IPS DF 6.9 (cell line): Measurements from ENCODE around the gene ATP11A.

ENCODE experiments used
- DNase-seq: peaks from one replicate; pipeline ENCODE4 v3.0.0-alpha.2; 2013; ENCODE audit warnings: low read depth, low spot score
- H3K27ac ChIP-seq: one replicate; pipeline ENCODE4 v1.5.1; 2013; ENCODE audit warnings: low read length, control low read depth
- H3K27me3 ChIP-seq: 2 replicates; pipeline ENCODE4 v1.6.1; 2013; ENCODE audit warnings: mild to moderate bottlenecking, low read length; ENCODE audit not compliant: control insufficient read depth, insufficient read depth
- H3K36me3 ChIP-seq: 2 replicates; pipeline ENCODE4 v1.6.1; 2013; ENCODE audit warnings: low read length; ENCODE audit not compliant: control insufficient read depth, insufficient read depth
- H3K4me1 ChIP-seq: 2 replicates; pipeline ENCODE4 v1.6.1; 2013; ENCODE audit warnings: low read length; ENCODE audit not compliant: control insufficient read depth, insufficient read depth
- H3K4me3 ChIP-seq: 2 replicates; pipeline ENCODE4 v1.5.1; 2013; ENCODE audit warnings: mild to moderate bottlenecking, low read length
- H3K9me3 ChIP-seq: 2 replicates; pipeline ENCODE4 v1.6.1; 2013; ENCODE audit warnings: low read length, inconsistent platforms; ENCODE audit not compliant: control insufficient read depth, insufficient read depth
- WGBS: extraction: QIAGEN DNeasy Blood & Tissue Kit; methylation state at CpG from one replicate; pipeline ENCODE4 v1.1.7; 2013; ENCODE audit warnings: mixed read lengths, missing lambda C conversion rate; ENCODE audit not compliant: insufficient read length, insufficient coverage; 5-methylcytosine and 5-hydroxymethylcytosine counted together

The ATP11A gene

GRCh38 chr13:112907871-112908331 is 218.1 kb downstream of the ATP11A start:
- WGBS: no CpG with 5 or more reads among the region's 6 CpGs
- no peaks in the 10 kb centered on the region for H3K27me3 ChIP-seq
- no peak overlapping the region for H3K27ac ChIP-seq
- no peaks in the 10 kb centered on the region for H3K9me3 ChIP-seq
- DNase-seq: no peak
- H3K4me3 ChIP-seq: no peak overlapping the region
- peaks cover 3% of the 10 kb centered on the region for H3K4me1 ChIP-seq
- H3K36me3 ChIP-seq: peaks cover 6% of the 10 kb centered on the region

GRCh38 chr13:112908342-112908741 is 218.5 kb downstream of the ATP11A start:
- H3K27ac ChIP-seq: no peak overlapping the region
- no CpG with 5 or more reads among the region's 5 CpGs for WGBS

DNA sequence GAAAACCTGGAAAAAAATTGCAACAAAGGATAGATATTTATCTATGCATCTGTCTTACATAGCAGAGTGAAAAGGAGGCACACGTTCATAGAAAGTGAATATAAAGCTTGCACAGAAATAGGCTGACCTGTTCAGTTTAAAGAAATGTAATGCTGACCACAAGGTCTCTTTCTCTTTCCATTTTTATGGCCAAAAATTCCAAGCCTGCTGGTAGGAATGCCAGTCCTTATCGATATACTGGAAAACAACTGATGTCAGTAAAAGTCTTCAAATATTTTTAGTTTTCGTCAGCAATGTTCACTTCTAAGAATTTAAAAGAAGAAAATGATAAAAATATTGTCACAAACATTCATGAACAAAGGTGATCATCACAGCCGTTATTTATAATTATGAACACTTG is 220.2 kb downstream of the ATP11A start:
- no peaks in the 10 kb centered on the region for H3K9me3 ChIP-seq
- no CpG with 5 or more reads among the region's 4 CpGs for WGBS

More at GRCh38 chr13:112908342-112908741, 218.5 kb downstream of the ATP11A start:
- no peak for DNase-seq
- no peaks in the 10 kb centered on the region for H3K9me3 ChIP-seq
- peaks cover 6% of the 10 kb centered on the region for H3K36me3 ChIP-seq
- H3K27me3 ChIP-seq: no peaks in the 10 kb centered on the region
- H3K4me3 ChIP-seq: no peak overlapping the region
- peaks cover 3% of the 10 kb centered on the region for H3K4me1 ChIP-seq

DNA sequence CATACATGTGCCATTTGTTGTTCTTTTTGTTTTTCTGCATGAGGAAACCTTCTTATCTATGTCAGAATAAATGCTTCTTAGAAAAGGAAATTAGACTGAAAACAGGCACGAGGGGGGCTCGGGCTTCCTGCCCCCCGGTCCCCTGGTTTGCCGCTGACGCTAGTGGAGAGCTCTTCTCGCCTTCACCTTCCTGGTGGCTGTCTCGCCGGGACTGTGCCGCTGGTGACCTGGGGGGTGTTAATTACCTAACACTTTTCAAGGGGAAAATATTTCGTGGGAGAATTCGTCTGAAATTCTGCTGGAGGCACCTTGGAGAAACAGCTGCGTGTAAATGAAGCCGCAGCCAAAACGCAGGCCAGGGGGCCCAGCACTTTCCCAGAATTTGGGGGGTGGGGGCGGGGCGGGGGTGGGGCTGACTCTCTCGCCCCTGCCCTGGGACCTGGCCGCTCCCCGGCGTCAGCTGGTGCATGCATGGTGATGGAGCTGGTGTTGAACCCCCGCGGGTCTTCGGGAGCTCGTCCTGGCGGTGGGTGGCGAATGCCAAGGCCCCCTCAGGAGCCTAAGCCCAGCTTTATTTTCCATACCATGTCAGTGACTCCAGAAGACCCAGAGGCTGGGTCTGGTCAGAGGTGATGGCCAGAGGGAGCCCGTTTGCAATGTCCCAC is 220.9 kb downstream of the ATP11A start:
- Histone ChIP-seq H3K4me1 (peaks cover 3% of the 10 kb centered on the region), H3K4me3 (no peak overlapping the region), H3K27ac (no peak overlapping the region), H3K36me3 (no peaks in the 10 kb centered on the region; the same call in 1 of the 2 replicates), H3K27me3 (no peaks in the 10 kb centered on the region), H3K9me3 (no peaks in the 10 kb centered on the region)
- no CpG with 5 or more reads among the region's 27 CpGs for whole genome bisulfite sequencing
- no peak for DNase-seq

More for the DNA sequence above, 220.2 kb downstream of the ATP11A start:
- peaks cover 2% of the 10 kb centered on the region for H3K36me3 ChIP-seq
- no peak for DNase-seq
- no peaks in the 10 kb centered on the region for H3K27me3 ChIP-seq
- H3K27ac ChIP-seq: no peak overlapping the region
- peaks cover 3% of the 10 kb centered on the region for H3K4me1 ChIP-seq
- no peak overlapping the region for H3K4me3 ChIP-seq

- Histone ChIP-seq H3K27me3 (no peaks in the 10 kb centered on the region), H3K4me1 (peaks cover 2% of the 10 kb centered on the region), H3K36me3 (no peaks in the 10 kb centered on the region; the same call in 1 of the 2 replicates), H3K4me3 (no peak overlapping the region), H3K9me3 (no peaks in the 10 kb centered on the region), H3K27ac (no peak overlapping the region)
- no peak for DNase-seq
- WGBS: no CpG with 5 or more reads among the region's 24 CpGs
Measured at GRCh38 chr13:112911285-112911701, 221.5 kb downstream of the ATP11A start.

DNA sequence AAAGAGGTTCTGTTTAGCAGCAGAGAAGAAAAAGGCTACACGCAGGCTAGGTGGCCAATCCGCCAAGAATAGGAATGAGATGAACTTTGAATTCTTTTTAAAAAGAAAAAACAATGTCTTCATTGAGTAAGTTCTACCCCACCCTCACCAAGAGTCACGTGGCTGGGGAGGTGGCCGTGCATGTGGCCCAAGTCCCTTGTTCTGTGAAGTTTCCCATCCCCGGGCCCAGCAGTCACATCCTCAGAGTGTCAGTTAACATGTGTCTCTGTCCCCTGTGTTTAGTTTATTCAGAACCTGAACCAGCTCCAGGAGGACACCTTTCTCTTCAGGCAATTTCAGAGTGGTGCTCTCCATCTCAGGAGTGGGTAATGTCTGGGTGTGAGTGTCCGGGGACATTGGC is 222.0 kb downstream of the ATP11A start:
- WGBS: no CpG with 5 or more reads among the region's 6 CpGs
- Histone ChIP-seq H3K4me1 (no peaks in the 10 kb centered on the region), H3K27me3 (no peaks in the 10 kb centered on the region), H3K27ac (no peak overlapping the region), H3K36me3 (no peaks in the 10 kb centered on the region; the same call in 1 of the 2 replicates), H3K9me3 (no peaks in the 10 kb centered on the region), H3K4me3 (no peak overlapping the region)
- no peak for DNase-seq

DNA sequence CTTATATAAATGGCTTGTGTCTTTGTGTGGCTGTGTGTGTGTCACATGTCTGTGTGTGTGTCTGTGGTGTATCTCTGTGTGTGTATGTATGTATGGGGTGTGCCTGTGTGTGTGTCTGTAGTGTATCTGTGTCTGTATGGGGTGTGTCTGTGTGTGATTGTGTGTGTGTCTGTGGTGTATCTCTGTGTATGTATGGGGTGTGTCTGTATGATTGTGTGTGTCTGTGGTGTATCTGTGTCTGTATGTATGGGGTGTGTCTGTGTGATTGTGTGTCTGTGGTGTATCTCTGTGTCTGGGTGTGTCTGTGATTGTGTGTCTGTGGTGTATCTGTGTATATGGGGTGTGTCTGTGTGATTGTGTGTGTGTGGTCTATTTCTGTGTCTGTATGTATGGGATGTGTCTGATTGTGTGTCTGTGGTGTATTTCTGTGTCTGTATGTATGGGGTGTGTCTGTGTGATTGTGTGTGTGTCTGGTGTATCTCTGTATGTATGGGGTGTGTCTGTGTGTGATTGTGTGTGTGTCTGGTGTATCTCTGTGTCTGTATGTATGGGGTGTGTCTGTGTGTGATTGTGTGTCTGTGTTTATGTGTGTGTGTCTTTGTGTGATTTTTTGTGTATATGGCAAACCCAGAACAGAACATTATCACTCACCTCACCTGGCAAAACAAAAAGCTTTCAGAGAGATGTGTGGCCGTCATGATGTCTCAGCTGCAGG is 223.0 kb downstream of the ATP11A start:
- Histone ChIP-seq H3K36me3 (no peaks in the 10 kb centered on the region; the same call in 1 of the 2 replicates), H3K27me3 (no peaks in the 10 kb centered on the region), H3K9me3 (no peaks in the 10 kb centered on the region), H3K4me1 (no peaks in the 10 kb centered on the region; the same call in 1 of the 2 replicates), H3K4me3 (no peak overlapping the region), H3K27ac (no peak overlapping the region)
- no CpG with 5 or more reads among the region's 1 CpG for WGBS
- no peak for DNase-seq

- no CpG with 5 or more reads among the region's 14 CpGs for WGBS
- no peak for DNase-seq
- Histone ChIP-seq H3K27ac (no peak overlapping the region), H3K36me3 (no peaks in the 10 kb centered on the region; the same call in 1 of the 2 replicates), H3K4me3 (no peak overlapping the region), H3K27me3 (no peaks in the 10 kb centered on the region), H3K4me1 (no peaks in the 10 kb centered on the region; the same call in 1 of the 2 replicates), H3K9me3 (no peaks in the 10 kb centered on the region)
Measured at GRCh38 chr13:112916296-112916695, 226.5 kb downstream of the ATP11A start.

DNA sequence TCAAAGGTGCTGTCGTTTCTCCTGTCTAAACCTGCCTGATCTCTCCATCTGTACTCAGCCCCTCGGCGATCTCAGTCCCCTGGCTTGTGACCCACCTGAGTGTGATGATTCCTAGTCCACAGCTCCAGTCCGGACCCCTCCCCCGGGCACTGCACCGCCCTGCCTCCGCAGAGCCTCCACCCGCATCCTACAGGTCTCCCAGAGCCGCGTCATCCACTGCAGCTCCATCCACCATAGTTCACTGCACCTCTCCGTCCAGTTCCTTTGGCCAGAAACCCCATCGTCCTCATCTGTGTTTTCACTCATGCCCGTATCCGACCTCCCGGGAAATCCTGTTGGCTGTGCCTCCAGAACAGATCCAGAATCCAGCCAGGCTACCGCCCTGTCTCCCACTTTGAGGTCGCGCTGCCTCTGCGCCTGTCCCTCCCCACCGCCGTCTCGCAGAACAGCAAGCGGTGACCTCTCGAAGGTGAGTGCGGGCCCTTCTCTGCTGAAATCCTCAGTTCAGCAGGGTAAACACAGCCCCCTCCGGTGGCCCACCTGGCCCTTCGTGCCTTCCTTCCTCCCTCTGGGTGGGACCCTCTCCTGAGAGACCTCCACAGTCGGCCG is 227.3 kb downstream of the ATP11A start:
- H3K36me3 ChIP-seq: no peaks in the 10 kb centered on the region
- no peaks in the 10 kb centered on the region for H3K27me3 ChIP-seq
- no CpG with 5 or more reads among the region's 29 CpGs for WGBS
- H3K4me1 ChIP-seq: no peaks in the 10 kb centered on the region; the same call in 1 of the 2 replicates
- DNase-seq: no peak
- H3K27ac ChIP-seq: no peak overlapping the region
- no peaks in the 10 kb centered on the region for H3K9me3 ChIP-seq
- no peak overlapping the region for H3K4me3 ChIP-seq

GRCh38 chr13:112917737-112918136 is 227.9 kb downstream of the ATP11A start:
- no CpG with 5 or more reads among the region's 3 CpGs for WGBS
- Histone ChIP-seq H3K4me3 (no peak overlapping the region), H3K27ac (no peak overlapping the region), H3K36me3 (no peaks in the 10 kb centered on the region), H3K9me3 (no peaks in the 10 kb centered on the region), H3K27me3 (no peaks in the 10 kb centered on the region), H3K4me1 (no peaks in the 10 kb centered on the region; the same call in 1 of the 2 replicates)
- no peak for DNase-seq
